Keratinocyte (primary cell): Measurements from ENCODE around the gene CDRT4. TPM values are rescaled to one million over a fixed set of nuclear protein-coding genes. Genes with fewer than 3 reads are reported as not detected.

ENCODE experiments used
- DNase-seq: peaks from one replicate; pipeline ENCODE4 v3.0.0-alpha.2; 2011; ENCODE audit warnings: low read depth, missing footprints, low spot score
- FAIRE-seq: peaks from 2 replicates; lab custom pipeline; 2011; peaks lifted over from hg19 to GRCh38; lab: Jason Lieb, UNC
- H2AFZ ChIP-seq: 2 replicates; pipeline ENCODE4 v1.6.0; 2012; ENCODE audit warnings: low read length, control low read depth, inconsistent platforms; ENCODE audit not compliant: control insufficient read depth
- H3K27ac ChIP-seq: 2 replicates; pipeline ENCODE4 v1.5.1; 2011; ENCODE audit warnings: low read length; ENCODE audit not compliant: control insufficient read depth, insufficient read depth
- H3K27me3 ChIP-seq: 3 replicates; pipeline ENCODE4 v1.6.0; 2011; ENCODE audit warnings: low read length; ENCODE audit not compliant: control insufficient read depth, insufficient read depth; ENCODE audit errors: extremely low read depth
- H3K36me3 ChIP-seq, 2 experiments: 2 replicates in 1 of 2; 3 replicates in 1 of 2; pipeline ENCODE4 v1.5.1; 2011; ENCODE audit warnings: low read length in 2 of 2, mild to moderate bottlenecking in 1 of 2; ENCODE audit not compliant: control insufficient read depth in 2 of 2, insufficient read depth in 2 of 2; ENCODE audit errors: extremely low read depth in 1 of 2
- H3K4me1 ChIP-seq: 3 replicates; pipeline ENCODE4 v1.5.1; 2011; ENCODE audit warnings: low read length; ENCODE audit not compliant: control insufficient read depth, insufficient read depth; ENCODE audit errors: extremely low read depth
- H3K4me2 ChIP-seq: 3 replicates; pipeline ENCODE4 v1.6.0; 2011; ENCODE audit warnings: low read depth, low read length; ENCODE audit not compliant: control insufficient read depth, insufficient read depth; ENCODE audit errors: extremely low read depth
- H3K4me3 ChIP-seq, 3 experiments: fragments of 200-600 bp in 1 of 3; sonication (generic) in 1 of 3; 2 replicates in 2 of 3; 3 replicates in 1 of 3; pipeline ENCODE4 v1.5.1; 2011 to 2016; ENCODE audit warnings: low read length in 3 of 3, mild to moderate bottlenecking in 3 of 3, control low read depth in 2 of 3, inconsistent platforms in 1 of 3, low read depth in 1 of 3, mixed read lengths in 1 of 3, mixed run types in 1 of 3, moderate library complexity in 1 of 3; ENCODE audit not compliant: control insufficient read depth in 2 of 3, insufficient read depth in 2 of 3; ENCODE audit errors: extremely low read depth in 1 of 3
- H3K79me2 ChIP-seq: 2 replicates; pipeline ENCODE4 v1.6.0; 2012; ENCODE audit warnings: low read length; ENCODE audit not compliant: control insufficient read depth, insufficient read depth
- H3K9ac ChIP-seq: 3 replicates; pipeline ENCODE4 v1.6.0; 2011; ENCODE audit warnings: low read length; ENCODE audit not compliant: control insufficient read depth, insufficient read depth; ENCODE audit errors: extremely low read depth
- H3K9me1 ChIP-seq: 3 replicates; pipeline ENCODE4 v1.6.0; 2011; ENCODE audit warnings: low read length; ENCODE audit not compliant: control insufficient read depth, insufficient read depth; ENCODE audit errors: extremely low read depth
- H3K9me3 ChIP-seq: 2 replicates; pipeline ENCODE4 v1.5.1; 2012; ENCODE audit warnings: low read depth, low read length; ENCODE audit not compliant: control insufficient read depth
- H4K20me1 ChIP-seq: 3 replicates; pipeline ENCODE4 v1.6.0; 2011; ENCODE audit warnings: low read length; ENCODE audit not compliant: control insufficient read depth, insufficient read depth; ENCODE audit errors: extremely low read depth
- EZH2 ChIP-seq: IDR thresholded peaks from one replicate; pipeline ENCODE4 v1.6.1; 2012; ENCODE audit warnings: inconsistent platforms, mild to moderate bottlenecking, low read length, moderate library complexity
- dilution Hi-C: fragments of 300-500 bp; cut with MboI; formaldehyde crosslinking; loops from one replicate; pipeline ENCODE4 v1.7.0; 2020; ENCODE audit warnings: low sequenced_read_pairs; ENCODE audit not compliant: extremely low pct_ligation_motif_present
- polyA plus RNA-seq, 5 experiments: library from polyadenylated mRNA; depleted of rRNA in 3 of 5; stranded (reverse) in 3 of 5; stranded (forward) in 1 of 5; unstranded in 1 of 5; fragments of >200 nt; gene quantifications; 1 replicate in 1 of 5; 2 replicates in 3 of 5; 3 replicates in 1 of 5; pipeline versions ENCODE4 v1.2.1 to v1.2.3, GENCODE V29; 2011 to 2012; ENCODE audit warnings: missing spikeins in 2 of 5, low read depth in 1 of 5, low replicate concordance in 1 of 5
- TF ChIP-seq, protein P1 (sequence below), 3 experiments: IDR thresholded peaks in 1 of 3; conservative IDR thresholded peaks in 1 of 3; optimal IDR thresholded peaks in 1 of 3; 2 replicates in 2 of 3; 3 replicates in 1 of 3; pipeline versions ENCODE3 to v1.5.1; 2011; ENCODE audit warnings: low read length in 3 of 3, mild to moderate bottlenecking in 3 of 3, moderate library complexity in 2 of 3, control low read depth in 1 of 3, inconsistent platforms in 1 of 3; ENCODE audit not compliant: insufficient read depth in 2 of 3; ENCODE audit errors: extremely low read depth in 1 of 3

CDRT4 gene
- polyA plus RNA-seq, 1 donor (not counting 4 experiments of a cell fraction or from before 2014, with no cell fraction given): 0.93 TPM

DNA sequence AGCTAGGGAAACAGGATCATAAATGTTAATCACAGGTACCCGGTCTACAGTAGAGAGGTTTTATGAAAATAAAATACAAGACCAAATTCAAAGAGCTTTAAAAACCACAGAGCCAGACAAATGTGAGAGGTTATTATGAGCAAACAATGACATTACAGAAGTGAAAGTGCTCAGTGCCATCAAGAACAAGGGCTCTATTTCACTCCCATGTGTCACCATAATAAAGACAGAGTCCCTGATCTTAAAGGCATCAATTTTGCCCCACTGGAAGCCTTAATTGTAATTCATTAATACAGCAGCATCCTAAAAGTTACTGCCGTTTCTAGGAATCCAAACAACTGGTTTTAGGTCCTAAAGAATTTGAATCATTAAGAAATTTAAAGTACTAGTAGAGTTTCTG is 43.7 kb upstream of the CDRT4 start:
- Histone ChIP-seq H3K4me3 (no peak overlapping the region), H3K36me3 (peaks cover 0 to 2% of the 10 kb centered on the region in 2 experiments), H3K4me2 (no peak overlapping the region), H4K20me1 (no peaks in the 10 kb centered on the region), H2AFZ (no peak overlapping the region), H3K9me1 (no peaks in the 10 kb centered on the region), H3K79me2 (no peaks in the 10 kb centered on the region), H3K27me3 (no peaks in the 10 kb centered on the region), H3K27ac (no peak overlapping the region), H3K9me3 (no peaks in the 10 kb centered on the region), H3K4me1 (no peaks in the 10 kb centered on the region), H3K9ac (no peak overlapping the region)
- no peak for TF ChIP-seq EZH2
- TF ChIP-seq, protein P1, sequence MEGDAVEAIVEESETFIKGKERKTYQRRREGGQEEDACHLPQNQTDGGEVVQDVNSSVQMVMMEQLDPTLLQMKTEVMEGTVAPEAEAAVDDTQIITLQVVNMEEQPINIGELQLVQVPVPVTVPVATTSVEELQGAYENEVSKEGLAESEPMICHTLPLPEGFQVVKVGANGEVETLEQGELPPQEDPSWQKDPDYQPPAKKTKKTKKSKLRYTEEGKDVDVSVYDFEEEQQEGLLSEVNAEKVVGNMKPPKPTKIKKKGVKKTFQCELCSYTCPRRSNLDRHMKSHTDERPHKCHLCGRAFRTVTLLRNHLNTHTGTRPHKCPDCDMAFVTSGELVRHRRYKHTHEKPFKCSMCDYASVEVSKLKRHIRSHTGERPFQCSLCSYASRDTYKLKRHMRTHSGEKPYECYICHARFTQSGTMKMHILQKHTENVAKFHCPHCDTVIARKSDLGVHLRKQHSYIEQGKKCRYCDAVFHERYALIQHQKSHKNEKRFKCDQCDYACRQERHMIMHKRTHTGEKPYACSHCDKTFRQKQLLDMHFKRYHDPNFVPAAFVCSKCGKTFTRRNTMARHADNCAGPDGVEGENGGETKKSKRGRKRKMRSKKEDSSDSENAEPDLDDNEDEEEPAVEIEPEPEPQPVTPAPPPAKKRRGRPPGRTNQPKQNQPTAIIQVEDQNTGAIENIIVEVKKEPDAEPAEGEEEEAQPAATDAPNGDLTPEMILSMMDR (optimal IDR thresholded peaks at IDR 0.05 in 1 of 3, IDR thresholded peaks at IDR 0.05 in 1 of 3, conservative IDR thresholded peaks at IDR 0.05 in 1 of 3; ENCODE audit: extremely low read depth in 1 of 3, insufficient read depth in 2 of 3, low read length in 3 of 3): no peak
- dilution Hi-C loops: no loop called here
- no peak for DNase-seq
- no peak for FAIRE-seq

DNA sequence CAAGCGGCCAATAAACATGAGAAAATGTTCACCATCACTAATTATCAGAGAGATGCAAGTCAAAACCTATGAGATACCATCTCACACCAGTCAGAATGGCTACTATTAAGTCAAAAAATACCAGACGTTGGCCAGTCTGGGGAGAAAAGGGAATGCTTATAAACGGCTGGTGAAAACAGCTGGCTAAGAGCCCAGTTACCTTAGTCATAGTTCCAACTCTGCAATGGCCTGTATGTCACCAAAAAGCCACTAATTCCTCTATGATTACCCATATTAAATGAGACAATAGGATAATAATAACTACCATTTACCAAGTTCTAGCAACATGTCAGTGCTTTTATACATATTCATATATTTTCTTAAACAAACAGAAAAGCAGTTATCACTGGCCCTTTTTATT is 42.9 kb upstream of the CDRT4 start:
- Histone ChIP-seq H3K4me1 (no peaks in the 10 kb centered on the region), H3K79me2 (no peaks in the 10 kb centered on the region), H3K27me3 (no peaks in the 10 kb centered on the region), H3K9me3 (no peaks in the 10 kb centered on the region), H3K4me2 (no peak overlapping the region), H3K36me3 (peaks cover 0 to 2% of the 10 kb centered on the region in 2 experiments), H3K27ac (no peak overlapping the region), H3K9me1 (no peaks in the 10 kb centered on the region), H3K9ac (no peak overlapping the region), H2AFZ (no peak overlapping the region), H4K20me1 (no peaks in the 10 kb centered on the region), H3K4me3 (no peak overlapping the region)
- no peak for TF ChIP-seq EZH2
- TF ChIP-seq, protein P1 (optimal IDR thresholded peaks at IDR 0.05 in 1 of 3, IDR thresholded peaks at IDR 0.05 in 1 of 3, conservative IDR thresholded peaks at IDR 0.05 in 1 of 3; ENCODE audit: extremely low read depth in 1 of 3, insufficient read depth in 2 of 3, low read length in 3 of 3): no peak
- FAIRE-seq (no peak), DNase-seq (no peak)
- dilution Hi-C loops: no loop called here
